A549 treated with AZD9567 at 1 μM for 4 hours (cell line): Measurements from ENCODE around the gene GTF3A. TPM values are rescaled to one million over a fixed set of nuclear protein-coding genes. Genes with fewer than 3 reads are reported as not detected.

Experiments
- total RNA-seq: library from RNA; stranded (reverse); fragments of 200-300 nt; extraction: Qiagen RNA extraction; gene quantifications from 5 replicates; pipeline ENCODE4 v1.2.3, GENCODE V29; 2022; ENCODE audit not compliant: insufficient read depth

The GTF3A gene
- total RNA-seq, result 92.6 to 98.4 TPM (median 96.3 TPM) in 5 replicates

GRCh38 chr13:27424246-27425157, at the start of gene GTF3A:
TSS of gene GTF3A (plus strand) at chr13:27424619.

GRCh38 chr13:27449936-27450828, 25.8 kb downstream of the GTF3A start, which contains the start of gene MTIF3:
TSS of gene MTIF3 (minus strand) at chr13:27450564. CDS start at chr13:27440448, 10,116 bp downstream.

Other genes starting within 250 kb of the GTF3A start
- 1,271 to 2,104 TPM (median 1,296 TPM) in 5 replicates for gene RPL21, start 173.1 kb upstream of the GTF3A start, total RNA-seq
- 3.9 to 7.7 TPM (median 4.3 TPM) in 5 replicates for gene RASL11A, start 153.8 kb upstream of the GTF3A start, total RNA-seq
- gene MTIF3, start 25.9 kb downstream of the GTF3A start, total RNA-seq, result 18.9 to 33.1 TPM (median 21.2 TPM) in 5 replicates
- gene LNX2, start 195.9 kb downstream of the GTF3A start, total RNA-seq, result 3.3 to 4.4 TPM (median 4.1 TPM) in 5 replicates
- gene POLR1D, start 197.3 kb downstream of the GTF3A start, total RNA-seq, result 140 to 152 TPM (median 150 TPM) in 5 replicates